Testis (tissue), 2 donors: Measurements from ENCODE around the gene ADAMTSL1.

Experiments used
- POLR2A ChIP-seq: fragments of 450-650 bp; IDR thresholded peaks from one replicate; pipeline ENCODE4 v1.6.1; 2017; ENCODE audit warnings: antibody characterized with exemption, mild to moderate bottlenecking, moderate library complexity
- TF ChIP-seq, protein P1 (sequence below), 3 experiments: fragments of 450-650 bp in 2 of 3; fragments of 200-600 bp in 1 of 3; sonication (generic) in 1 of 3; IDR thresholded peaks; one replicate each; pipeline ENCODE4 v1.5.1; 2016 to 2019; ENCODE audit warnings: antibody characterized with exemption in 3 of 3, mild to moderate bottlenecking in 2 of 3, moderate library complexity in 1 of 3

DNA sequence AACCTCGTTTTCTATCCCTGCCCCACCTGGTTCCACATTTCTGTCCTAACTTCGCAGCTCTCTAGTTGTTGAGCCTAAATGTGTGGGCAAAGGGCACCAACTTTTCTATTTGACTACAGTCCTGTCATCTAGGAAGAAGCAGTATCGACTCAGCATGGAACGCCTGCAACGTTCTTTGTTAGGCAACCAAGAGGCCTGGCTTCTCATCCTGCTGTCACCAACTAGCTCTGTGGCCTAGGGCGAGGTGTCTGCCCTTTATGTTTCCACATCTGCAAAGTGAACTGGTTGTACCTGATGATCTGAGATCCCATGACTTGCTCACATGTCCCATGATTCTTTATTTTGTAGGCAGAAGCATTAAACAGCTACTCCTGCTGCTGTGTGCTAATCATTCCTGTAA is 248.9 kb downstream of the ADAMTSL1 start:
- TF ChIP-seq, protein P1, sequence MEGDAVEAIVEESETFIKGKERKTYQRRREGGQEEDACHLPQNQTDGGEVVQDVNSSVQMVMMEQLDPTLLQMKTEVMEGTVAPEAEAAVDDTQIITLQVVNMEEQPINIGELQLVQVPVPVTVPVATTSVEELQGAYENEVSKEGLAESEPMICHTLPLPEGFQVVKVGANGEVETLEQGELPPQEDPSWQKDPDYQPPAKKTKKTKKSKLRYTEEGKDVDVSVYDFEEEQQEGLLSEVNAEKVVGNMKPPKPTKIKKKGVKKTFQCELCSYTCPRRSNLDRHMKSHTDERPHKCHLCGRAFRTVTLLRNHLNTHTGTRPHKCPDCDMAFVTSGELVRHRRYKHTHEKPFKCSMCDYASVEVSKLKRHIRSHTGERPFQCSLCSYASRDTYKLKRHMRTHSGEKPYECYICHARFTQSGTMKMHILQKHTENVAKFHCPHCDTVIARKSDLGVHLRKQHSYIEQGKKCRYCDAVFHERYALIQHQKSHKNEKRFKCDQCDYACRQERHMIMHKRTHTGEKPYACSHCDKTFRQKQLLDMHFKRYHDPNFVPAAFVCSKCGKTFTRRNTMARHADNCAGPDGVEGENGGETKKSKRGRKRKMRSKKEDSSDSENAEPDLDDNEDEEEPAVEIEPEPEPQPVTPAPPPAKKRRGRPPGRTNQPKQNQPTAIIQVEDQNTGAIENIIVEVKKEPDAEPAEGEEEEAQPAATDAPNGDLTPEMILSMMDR (IDR thresholded peaks at IDR 0.05) = no peak
- TF ChIP-seq POLR2A = no peak
